SU-DHL-6 (cell line): Measurements from ENCODE around the gene QSOX2.

Source experiments
- H2AFZ ChIP-seq: fragments of 200-600 bp; sonication (generic); 2 replicates; pipeline ENCODE4 v1.6.1; 2014; ENCODE audit warnings: low read depth, mild to moderate bottlenecking, moderate library complexity, mixed read lengths, antibody characterized with exemption, low read length; ENCODE audit not compliant: severe bottlenecking
- H3F3A ChIP-seq: fragments of 200-600 bp; shearing (Covaris generic); 2 replicates; pipeline ENCODE4 v1.6.0; 2016; ENCODE audit warnings: antibody characterized with exemption, mild to moderate bottlenecking; ENCODE audit not compliant: insufficient read depth
- H3K27ac ChIP-seq: fragments of 200-600 bp; sonication (generic); 2 replicates; pipeline ENCODE4 v1.5.1; 2016; ENCODE audit warnings: low read depth, mild to moderate bottlenecking, low read length, moderate library complexity, mixed read lengths
- H3K27me3 ChIP-seq: fragments of 200-600 bp; sonication (generic), shearing (Covaris generic); 2 replicates; pipeline ENCODE4 v1.6.0; 2014; ENCODE audit warnings: mild to moderate bottlenecking, low read length
- H3K36me3 ChIP-seq: fragments of 200-600 bp; sonication (generic); 2 replicates; pipeline ENCODE4 v1.6.1; 2014; ENCODE audit warnings: mild to moderate bottlenecking, low read length, mixed read lengths
- H3K4me2 ChIP-seq: fragments of 300-600, 200-600 bp; shearing (Covaris generic), sonication (generic); 2 replicates; pipeline ENCODE4 v1.6.0; 2014; ENCODE audit warnings: low read length, low read depth, mild to moderate bottlenecking; ENCODE audit not compliant: poor library complexity, severe bottlenecking
- H3K4me3 ChIP-seq: fragments of 200-600 bp; sonication (generic); 2 replicates; pipeline ENCODE4 v1.5.1; 2014; ENCODE audit warnings: antibody characterized with exemption, low read length, mild to moderate bottlenecking, mixed read lengths; ENCODE audit not compliant: insufficient read depth, poor library complexity, severe bottlenecking
- H3K79me2 ChIP-seq: fragments of 200-600 bp; sonication (generic); 2 replicates; pipeline ENCODE4 v1.6.1; 2014; ENCODE audit warnings: mild to moderate bottlenecking, low read length, moderate library complexity; ENCODE audit not compliant: insufficient read depth
- H3K9ac ChIP-seq: fragments of 200-600 bp; sonication (generic); 2 replicates; pipeline ENCODE4 v1.7.0; 2014; ENCODE audit warnings: mild to moderate bottlenecking, low read length
- H3K9me2 ChIP-seq: fragments of 200-600 bp; sonication (generic); replicated peaks from 2 replicates; pipeline ENCODE4 v1.6.1; 2014; ENCODE audit warnings: low read length; ENCODE audit not compliant: insufficient read depth
- H3K9me3 ChIP-seq: fragments of 200-600 bp; sonication (generic); 2 replicates; pipeline ENCODE4 v1.6.1; 2014; ENCODE audit warnings: low read length, mixed read lengths; ENCODE audit not compliant: insufficient read depth
- H4K20me1 ChIP-seq: fragments of 200-600 bp; sonication (generic); 2 replicates; pipeline ENCODE4 v1.6.1; 2014; ENCODE audit warnings: low read depth, mild to moderate bottlenecking, antibody characterized with exemption, low read length, moderate library complexity, mixed read lengths
- CTCF ChIP-seq: fragments of 200-600 bp; sonication (generic); IDR thresholded peaks from one replicate; pipeline ENCODE4 v1.5.1; 2017; ENCODE audit warnings: antibody characterized with exemption, mild to moderate bottlenecking, low read length, moderate library complexity; ENCODE audit not compliant: insufficient read depth, poor library complexity, severe bottlenecking
- EZH2phosphoT487 ChIP-seq: fragments of 200-600 bp; sonication (generic), shearing (Covaris generic); conservative IDR thresholded peaks from 2 replicates; pipeline ENCODE4 v1.6.1; 2018; ENCODE audit warnings: mild to moderate bottlenecking, antibody characterized with exemption, low read length, moderate library complexity, mixed read lengths

QSOX2 gene

DNA sequence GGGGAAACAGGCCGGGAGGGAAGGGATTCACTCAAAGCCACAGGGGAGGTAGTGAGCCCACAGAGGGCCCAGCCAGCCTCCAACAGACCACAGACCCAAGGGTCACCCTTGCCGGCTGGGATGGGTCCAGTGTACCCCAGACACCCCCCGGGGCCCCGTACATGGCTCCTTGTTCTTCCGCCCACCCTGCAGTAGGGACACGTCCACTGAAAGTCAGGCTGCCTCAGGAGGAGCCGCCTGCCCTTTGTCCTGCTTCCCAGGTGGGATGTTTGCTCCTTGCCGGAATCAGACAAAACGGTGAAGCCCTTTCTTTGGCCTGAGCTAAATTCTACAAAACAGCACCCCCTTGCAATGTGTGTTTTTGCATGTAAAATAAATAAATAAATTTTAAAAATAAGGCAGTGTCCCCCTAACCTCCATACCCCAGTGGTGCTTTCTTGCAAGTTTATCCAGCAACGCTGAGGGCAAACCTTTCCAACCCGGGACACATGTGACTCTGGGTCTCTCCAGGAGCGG lies 66.5 kb downstream of the QSOX2 start:
- Histone ChIP-seq H2AFZ (no peak overlapping the region), H3K4me2 (no peak overlapping the region), H3K27me3 (no peaks in the 10 kb centered on the region), H3K4me3 (no peak overlapping the region), H3K36me3 (no peaks in the 10 kb centered on the region), H3K9ac (no peak overlapping the region), H3K9me3 (no peaks in the 10 kb centered on the region), H3K9me2 (no peaks in the 10 kb centered on the region), H3F3A (no peaks in the 10 kb centered on the region), H3K27ac (no peak overlapping the region), H4K20me1 (no peaks in the 10 kb centered on the region), H3K79me2 (no peaks in the 10 kb centered on the region)
- TF ChIP-seq CTCF (no peak), EZH2phosphoT487 (no peak)

GRCh38 chr9:136178773-136179075 lies 66.9 kb downstream of the QSOX2 start:
- Histone ChIP-seq H3K9me2 (no peaks in the 10 kb centered on the region), H3K9me3 (no peaks in the 10 kb centered on the region), H3K36me3 (no peaks in the 10 kb centered on the region), H3K4me3 (no peak overlapping the region), H3K79me2 (no peaks in the 10 kb centered on the region), H3K9ac (no peak overlapping the region), H2AFZ (no peak overlapping the region), H3K4me2 (no peak overlapping the region), H4K20me1 (no peaks in the 10 kb centered on the region), H3F3A (no peaks in the 10 kb centered on the region), H3K27ac (no peak overlapping the region), H3K27me3 (no peaks in the 10 kb centered on the region)
- TF ChIP-seq CTCF: no peak
- TF ChIP-seq EZH2phosphoT487: no peak

- no peaks in the 10 kb centered on the region for H3F3A ChIP-seq
- H3K9me3 ChIP-seq: no peaks in the 10 kb centered on the region
- H3K27ac ChIP-seq: no peak overlapping the region
- no peaks in the 10 kb centered on the region for H3K27me3 ChIP-seq
- no peaks in the 10 kb centered on the region for H3K9me2 ChIP-seq
- TF ChIP-seq CTCF (no peak), EZH2phosphoT487 (no peak)
- H3K9ac ChIP-seq: no peak overlapping the region
- no peak overlapping the region for H3K4me2 ChIP-seq
- H2AFZ ChIP-seq: no peak overlapping the region
- H3K36me3 ChIP-seq: no peaks in the 10 kb centered on the region
- H3K79me2 ChIP-seq: no peaks in the 10 kb centered on the region
- H3K4me3 ChIP-seq: no peak overlapping the region
- H4K20me1 ChIP-seq: no peaks in the 10 kb centered on the region
Observed at GRCh38 chr9:136178061-136178772, 67.4 kb downstream of the QSOX2 start.

DNA sequence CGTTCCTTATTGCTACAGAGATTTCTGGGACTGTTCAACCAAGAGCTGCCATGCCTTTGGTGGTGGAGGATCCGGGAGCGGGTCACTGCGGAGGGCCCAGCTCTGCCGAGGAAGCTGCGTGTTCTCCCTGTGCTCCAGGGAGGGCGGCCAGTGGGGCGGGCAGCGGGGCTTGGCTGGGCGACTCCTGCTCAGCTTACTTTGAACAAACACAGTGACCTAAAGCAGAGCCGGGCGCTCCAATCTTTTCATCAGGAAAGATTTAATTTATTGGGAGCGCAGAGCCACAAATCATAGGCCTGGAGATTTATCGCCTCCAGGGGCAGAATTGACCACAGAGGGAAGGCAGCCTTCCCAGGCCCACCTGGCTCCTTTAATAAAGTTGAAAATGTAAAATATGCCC lies 68.4 kb downstream of the QSOX2 start:
- no peaks in the 10 kb centered on the region for H3K36me3 ChIP-seq
- no peak overlapping the region for H3K9ac ChIP-seq
- no peak overlapping the region for H2AFZ ChIP-seq
- no peak overlapping the region for H3K27ac ChIP-seq
- no peak overlapping the region for H3K4me2 ChIP-seq
- H3F3A ChIP-seq: no peaks in the 10 kb centered on the region
- TF ChIP-seq EZH2phosphoT487 (no peak), CTCF (no peak)
- H3K79me2 ChIP-seq: no peaks in the 10 kb centered on the region
- no peaks in the 10 kb centered on the region for H4K20me1 ChIP-seq
- H3K9me2 ChIP-seq: no peaks in the 10 kb centered on the region
- no peaks in the 10 kb centered on the region for H3K27me3 ChIP-seq
- H3K9me3 ChIP-seq: no peaks in the 10 kb centered on the region
- H3K4me3 ChIP-seq: no peak overlapping the region
